NCI-H748 (cell line): ENCODE measurements around the gene SEMA3G.

Source experiments
- DNase-seq: peaks from one replicate; lab custom pipeline; 2025; ENCODE audit not compliant: unreplicated experiment; lab: John Stamatoyannopoulos, UW

The SEMA3G gene

GRCh38 chr3:52454938-52455282 lies 10.0 kb upstream of the SEMA3G start:
- no peak for DNase-seq

- DNase-seq, result no peak
These were observed 9.5 kb upstream of the SEMA3G start for GRCh38 chr3:52454250-52454937.

GRCh38 chr3:52453496-52454249 lies 8.8 kb upstream of the SEMA3G start, which contains the start of gene TNNC1:
Gene TNNC1, minus strand, starts transcription at chr3:52454041. Its CDS starts 26 bp downstream, at chr3:52454015.
- no peak for DNase-seq

GRCh38 chr3:52452570-52453221 lies 7.8 kb upstream of the SEMA3G start:
- no peak for DNase-seq

- DNase-seq, result no peak
These were observed 7.2 kb upstream of the SEMA3G start for GRCh38 chr3:52452126-52452525.

- no peak for DNase-seq
These were observed 6.6 kb upstream of the SEMA3G start for GRCh38 chr3:52451237-52452083.

- no peak for DNase-seq
These were observed 5.8 kb upstream of the SEMA3G start for GRCh38 chr3:52450489-52451236.

- no peak for DNase-seq
These were observed 2.8 kb upstream of the SEMA3G start for GRCh38 chr3:52447512-52448355.

- peak; percentile 50 for DNase-seq
These were observed 2.0 kb upstream of the SEMA3G start for GRCh38 chr3:52446631-52447511.

GRCh38 chr3:52446042-52446441 lies 1.1 kb upstream of the SEMA3G start:
- no peak for DNase-seq

- no peak for DNase-seq
These were observed 864 bp downstream of the SEMA3G start for GRCh38 chr3:52443791-52444687.

GRCh38 chr3:52443268-52443610 lies 1.7 kb downstream of the SEMA3G start:
- no peak for DNase-seq

- no peak for DNase-seq
These were observed 2.3 kb downstream of the SEMA3G start for GRCh38 chr3:52442409-52443267.

- no peak for DNase-seq
These were observed 3.1 kb downstream of the SEMA3G start for GRCh38 chr3:52441772-52442332.

GRCh38 chr3:52441091-52441771 lies 3.7 kb downstream of the SEMA3G start:
- DNase-seq, result no peak

GRCh38 chr3:52440671-52441070 lies 4.2 kb downstream of the SEMA3G start:
- no peak for DNase-seq
